HG03439 (cell line): Measurements from ENCODE around the gene LAGE3.

Experiments
- ATAC-seq: cut with Tn5 transposase; IDR thresholded peaks from one replicate; pipeline ENCODE4 v1.9.1; 2021; ENCODE audit warnings: mild to moderate bottlenecking, moderate library complexity; ENCODE audit not compliant: unreplicated experiment

Gene LAGE3

GRCh38 chrX:154478728-154479622, at the start of gene LAGE3:
Gene LAGE3 (minus strand): TSS chrX:154479281. CDS start chrX:154478915, 366 bp downstream.
- peak; percentile 85 for ATAC-seq

DNA sequence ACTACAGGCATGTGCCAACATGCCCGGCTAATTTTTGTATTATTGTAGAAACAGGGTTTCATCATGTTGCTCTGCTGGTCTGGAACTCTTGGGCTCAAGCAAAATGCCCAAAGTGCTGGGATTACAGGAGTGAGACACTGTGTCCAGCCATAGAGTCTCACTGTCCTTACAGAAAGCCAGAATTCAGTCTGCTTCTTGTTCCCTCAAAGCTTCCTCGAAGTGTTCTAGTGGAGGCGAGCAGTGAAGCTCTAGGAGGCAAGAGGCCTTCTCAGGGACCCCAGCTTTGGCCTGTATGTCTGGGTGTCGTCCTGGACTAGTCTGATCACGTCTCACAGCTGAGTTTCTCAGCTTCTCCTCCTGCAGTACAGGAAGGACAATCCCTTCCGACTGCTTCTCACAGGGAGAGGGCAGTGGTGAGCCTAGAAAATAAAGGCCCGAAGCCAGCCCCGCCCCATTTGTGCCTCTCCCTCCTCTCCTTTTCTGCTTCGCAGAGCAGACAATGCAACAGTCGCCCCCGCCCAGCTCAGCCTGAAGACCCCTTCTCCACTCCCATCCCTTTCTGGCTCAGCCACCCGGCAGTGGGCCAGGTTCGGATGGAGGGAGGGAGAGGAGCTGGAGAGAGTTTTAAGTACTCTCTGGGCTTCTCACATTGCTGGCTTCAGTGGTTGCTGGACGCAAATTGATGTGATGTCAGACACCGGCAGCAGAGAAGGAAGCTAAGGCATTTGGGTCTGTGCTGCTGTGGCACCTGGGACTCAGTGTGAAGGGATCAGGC, 48.0 kb upstream of the LAGE3 start:
- peak; percentile 89 for ATAC-seq

DNA sequence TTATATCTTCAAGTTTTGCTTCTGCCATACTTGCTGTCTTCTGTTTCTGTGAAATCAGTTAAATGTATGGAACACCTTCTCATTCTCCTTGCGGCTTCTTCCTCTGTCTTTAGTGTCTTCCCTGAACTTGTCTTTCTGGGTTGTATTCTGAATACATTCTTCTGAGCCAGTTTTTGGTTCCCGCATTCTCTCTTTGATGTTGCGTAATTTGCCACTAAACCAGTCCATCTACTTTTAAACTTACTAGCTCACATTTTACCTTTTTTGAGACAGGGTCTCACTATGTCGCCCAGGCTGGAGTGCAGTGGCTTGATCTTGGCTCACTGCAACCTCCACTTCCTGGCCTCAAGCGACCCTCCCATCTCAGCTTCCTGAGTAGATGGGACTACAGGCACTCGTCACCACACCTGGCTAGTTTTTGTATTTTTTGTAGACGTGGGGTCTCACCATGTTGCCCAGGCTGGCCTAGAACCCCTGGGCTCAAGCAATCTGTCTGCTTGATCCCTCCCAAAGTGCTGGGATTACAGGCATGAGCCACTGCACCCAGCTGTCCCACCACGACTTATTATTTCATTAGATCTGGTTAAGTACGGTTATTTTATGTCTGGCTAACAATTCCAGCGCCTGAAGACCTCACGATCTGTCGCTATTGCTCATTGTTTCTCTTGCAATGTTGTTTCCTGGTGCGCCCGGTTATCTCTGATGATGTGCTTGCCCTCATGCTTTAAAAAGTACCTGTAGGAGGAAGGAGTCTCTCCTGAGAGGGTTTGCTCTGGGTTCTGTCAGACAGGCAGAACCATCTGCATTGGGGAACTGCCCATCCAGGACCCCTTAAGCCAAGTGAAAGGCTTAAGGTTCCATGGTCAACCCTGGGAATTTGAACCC, 46.8 kb upstream of the LAGE3 start:
- no peak for ATAC-seq

DNA sequence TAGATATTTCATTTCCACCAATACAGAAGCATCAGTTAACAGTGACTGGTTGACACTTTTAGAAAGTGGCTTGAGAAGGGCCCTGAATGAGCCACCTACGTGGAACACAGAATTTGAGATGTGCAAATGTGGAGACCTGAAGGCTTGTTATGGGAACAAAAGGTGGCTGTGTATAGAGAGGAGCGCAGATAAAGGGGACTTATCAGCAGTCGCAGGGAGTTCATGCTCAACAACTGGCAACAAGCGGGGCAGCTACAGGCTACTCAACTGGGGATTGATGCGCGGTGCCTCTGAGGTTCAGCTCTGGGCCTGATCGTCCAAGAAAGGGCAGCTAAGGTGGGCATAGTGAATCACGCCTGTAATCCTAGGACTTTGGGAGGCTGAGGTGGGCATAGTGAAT, 40.3 kb upstream of the LAGE3 start:
- ATAC-seq = no peak

GRCh38 chrX:154517101-154517781, 38.2 kb upstream of the LAGE3 start:
- ATAC-seq = no peak

DNA sequence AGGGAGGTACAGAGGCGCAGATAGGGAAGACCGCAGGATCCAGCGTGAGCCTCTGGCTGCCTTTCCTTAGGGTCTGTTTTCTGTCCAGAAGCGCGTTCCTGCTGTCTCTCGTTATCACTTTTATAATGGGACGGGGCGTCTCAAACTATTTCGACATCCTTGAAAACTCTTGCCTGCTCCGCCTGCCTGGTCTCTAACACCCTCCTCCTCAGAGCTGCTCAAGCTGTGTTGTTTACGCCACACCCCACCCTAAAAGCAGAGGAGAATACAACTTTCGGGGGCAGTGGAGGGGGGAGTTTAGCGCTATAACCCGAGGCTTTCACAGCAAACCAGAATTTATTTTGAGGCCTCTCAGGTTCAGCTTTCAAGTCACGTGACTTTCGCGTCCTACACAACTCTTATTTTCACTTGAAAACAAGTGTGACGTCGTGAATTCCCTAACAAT, 37.6 kb upstream of the LAGE3 start:
- ATAC-seq = no peak

GRCh38 chrX:154515966-154516655, 37.0 kb upstream of the LAGE3 start, which contains the start of gene FAM3A:
Gene FAM3A (minus strand): TSS chrX:154516232. CDS start chrX:154515772, 460 bp downstream.
- ATAC-seq = peak; percentile 86

DNA sequence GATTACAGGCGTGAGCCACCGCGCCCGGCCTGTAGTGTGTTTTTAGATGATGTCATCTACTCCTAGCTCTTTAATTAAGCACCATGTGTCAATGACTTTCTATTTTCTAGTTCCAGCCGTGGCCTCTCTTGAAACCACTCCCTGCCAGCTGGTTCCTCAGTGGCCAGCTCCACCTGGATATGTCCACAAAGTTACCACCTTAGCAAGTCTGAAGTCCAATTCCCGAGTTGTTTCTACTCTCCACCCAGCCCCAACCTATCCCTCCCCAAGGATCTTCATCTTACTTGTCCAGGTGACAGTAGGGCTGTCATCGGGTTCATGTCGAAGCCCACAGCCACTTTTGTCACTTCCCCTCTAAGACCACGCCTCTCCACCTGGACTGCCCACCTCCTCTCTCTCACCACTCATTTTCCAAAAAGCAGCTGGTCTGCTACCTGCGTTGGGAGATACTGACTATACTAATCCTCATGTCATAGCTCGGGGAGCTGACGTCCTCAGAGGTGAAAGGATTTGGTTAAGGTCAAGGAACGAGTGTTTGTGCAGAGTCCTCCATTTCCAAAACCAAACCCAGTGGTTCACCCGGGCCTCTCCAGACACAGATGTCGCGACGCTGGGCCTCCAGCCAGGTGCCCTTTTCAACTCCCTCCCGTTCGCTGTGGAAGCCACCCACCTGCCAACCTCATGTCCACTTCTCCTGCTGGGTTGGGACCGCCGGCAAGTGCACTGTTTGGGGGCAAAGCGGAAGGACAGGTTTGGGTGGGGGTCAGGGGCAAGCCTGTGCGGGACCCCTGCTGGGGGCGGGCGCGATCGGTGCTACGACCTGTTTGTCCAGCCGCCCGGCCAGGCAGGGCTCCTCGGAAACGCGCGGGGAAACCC, 36.2 kb upstream of the LAGE3 start:
- no peak for ATAC-seq

DNA sequence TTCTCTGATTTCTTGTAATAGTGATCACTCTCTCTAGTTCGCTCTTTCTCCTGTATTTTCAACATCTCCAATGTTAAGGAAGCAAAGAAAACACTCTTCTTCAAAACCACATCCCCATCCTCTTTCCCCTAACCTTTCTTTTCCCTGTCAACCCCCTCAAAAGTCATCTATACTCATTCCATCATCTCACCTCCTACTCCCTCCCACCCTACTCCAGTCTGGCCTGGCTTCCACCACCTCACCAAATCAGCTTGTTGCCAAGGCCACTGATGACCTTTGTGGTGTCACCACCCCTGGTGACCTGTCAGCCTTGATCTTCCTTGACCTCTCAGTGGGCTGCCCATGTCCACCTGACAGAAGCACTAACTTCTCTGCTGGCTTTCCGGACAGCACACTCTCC, 34.6 kb upstream of the LAGE3 start:
- no peak for ATAC-seq

GRCh38 chrX:154512879-154513553, 33.9 kb upstream of the LAGE3 start:
- ATAC-seq = no peak

- no peak for ATAC-seq
Observed at GRCh38 chrX:154511761-154512160, 32.7 kb upstream of the LAGE3 start.

DNA sequence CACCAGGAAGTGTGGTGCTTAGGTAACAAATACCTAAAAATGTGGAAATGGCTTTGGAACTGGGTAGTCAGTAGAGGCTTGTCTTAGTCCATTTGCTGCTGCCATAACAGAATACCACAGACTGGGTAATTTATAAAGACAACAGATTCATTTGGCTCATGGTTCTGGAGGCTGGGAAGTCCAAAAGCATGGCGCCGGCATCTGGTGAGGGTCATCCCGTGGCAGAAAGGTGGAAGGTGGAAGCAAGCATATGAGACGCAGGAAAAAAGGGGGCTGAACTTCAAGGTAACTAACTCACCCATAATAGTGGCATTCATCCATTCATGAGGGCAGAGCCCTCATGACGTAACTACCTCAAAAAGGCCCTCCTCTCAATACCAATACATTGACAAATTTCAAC, 30.4 kb upstream of the LAGE3 start:
- no peak for ATAC-seq

GRCh38 chrX:154508384-154508745, 29.3 kb upstream of the LAGE3 start:
- ATAC-seq = no peak

DNA sequence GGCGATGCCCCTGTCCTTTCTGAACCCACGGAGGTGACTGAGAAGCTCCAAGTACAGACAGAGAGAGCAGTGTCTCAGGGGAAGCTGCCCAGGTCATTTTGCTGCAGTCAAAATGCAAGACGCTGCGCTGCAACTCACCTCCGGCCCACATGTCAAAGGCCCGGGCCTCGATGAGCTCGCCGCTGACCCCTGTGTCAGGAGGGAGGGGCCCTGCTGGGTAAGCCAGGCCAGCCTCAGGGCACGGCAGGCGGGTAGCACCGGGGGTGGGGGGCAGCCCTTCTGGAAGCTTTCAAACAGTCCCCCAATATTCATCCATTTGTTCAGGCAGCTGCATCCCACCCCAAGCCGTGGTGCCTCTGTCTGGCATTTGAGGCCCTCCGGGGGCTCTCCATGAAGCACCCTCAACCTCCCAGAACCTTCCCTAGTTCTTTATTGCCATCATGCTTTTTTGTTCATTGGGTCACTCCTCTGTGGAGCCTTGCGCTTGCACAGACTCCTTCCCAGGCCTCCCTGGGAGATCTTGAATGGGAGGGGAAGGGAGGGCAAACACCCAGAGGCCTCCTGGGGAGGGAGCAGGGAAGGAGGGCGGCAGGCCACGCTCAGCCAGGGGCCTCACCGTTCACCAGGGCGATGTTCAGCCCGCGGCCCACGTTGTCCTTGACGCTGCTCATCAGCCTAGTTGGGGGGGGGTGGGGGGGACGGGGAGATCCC, 28.7 kb upstream of the LAGE3 start:
- ATAC-seq = no peak

GRCh38 chrX:154506483-154507332, 27.6 kb upstream of the LAGE3 start:
- no peak for ATAC-seq

DNA sequence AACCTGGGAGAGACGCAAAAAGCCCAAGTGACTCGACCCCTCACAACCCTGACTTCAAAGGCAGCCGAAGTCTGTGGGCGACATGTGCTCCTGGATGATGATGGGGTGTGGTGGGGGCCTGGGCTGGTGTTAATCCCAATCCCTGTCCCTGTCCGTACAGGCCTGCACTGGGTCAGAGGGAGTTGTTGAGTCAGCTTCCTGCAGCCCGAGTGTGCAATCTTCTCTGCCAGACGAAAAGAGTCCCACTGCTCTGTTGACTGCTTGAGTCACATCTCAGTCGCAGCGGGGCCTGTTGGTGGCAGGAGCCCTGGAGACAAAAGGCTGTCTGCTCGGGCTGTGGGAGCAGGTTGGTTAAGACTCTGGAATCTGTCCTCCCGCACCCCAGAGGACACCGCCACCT, 26.7 kb upstream of the LAGE3 start:
- no peak for ATAC-seq

DNA sequence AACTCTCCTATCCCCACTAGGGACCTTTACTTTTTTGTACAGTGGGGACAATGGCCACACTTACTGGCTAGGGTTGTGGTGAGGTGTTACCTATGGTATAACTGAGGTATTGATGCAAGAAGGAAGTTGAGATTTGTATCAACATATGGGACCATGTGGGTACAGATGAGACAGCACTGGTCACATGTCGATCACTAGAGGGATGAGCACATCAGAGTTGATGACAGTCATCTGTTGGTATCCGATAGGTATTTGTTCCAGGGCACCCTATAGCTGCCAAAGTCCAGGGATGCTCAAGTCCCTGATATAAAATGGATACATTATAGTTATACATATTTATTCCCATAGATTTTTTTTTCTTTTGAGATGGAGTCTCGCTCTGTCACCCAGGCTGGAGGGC, 23.9 kb upstream of the LAGE3 start:
- no peak for ATAC-seq
